Measurements from ENCODE around the gene SGSH.

SGSH gene

GRCh38 chr17:80227156-80227555, 7.0 kb upstream of the SGSH start:
- DNase-seq (ENCODE audit: low read depth): no peak

DNA sequence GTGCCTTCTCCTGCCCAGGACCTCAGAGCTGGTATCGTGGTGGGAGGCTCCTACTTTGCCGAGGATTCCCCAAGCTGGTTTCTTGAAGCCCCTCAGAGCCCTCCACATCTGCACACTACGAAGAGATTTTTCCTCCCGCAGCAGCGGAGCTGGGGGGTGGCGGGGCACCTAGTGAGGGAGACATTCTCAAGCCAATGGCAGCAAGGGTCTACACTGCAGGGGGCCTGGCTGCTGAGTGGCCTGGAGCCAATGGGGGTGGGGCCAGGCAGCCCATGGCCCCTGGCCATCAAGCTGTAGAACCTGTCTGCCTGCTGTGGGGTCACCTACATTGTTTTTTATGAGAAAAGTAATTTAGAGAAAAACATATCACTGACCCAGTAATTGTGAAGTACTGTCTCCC, 5.1 kb upstream of the SGSH start:
- no peak for DNase-seq (ENCODE audit: low read depth)

DNA sequence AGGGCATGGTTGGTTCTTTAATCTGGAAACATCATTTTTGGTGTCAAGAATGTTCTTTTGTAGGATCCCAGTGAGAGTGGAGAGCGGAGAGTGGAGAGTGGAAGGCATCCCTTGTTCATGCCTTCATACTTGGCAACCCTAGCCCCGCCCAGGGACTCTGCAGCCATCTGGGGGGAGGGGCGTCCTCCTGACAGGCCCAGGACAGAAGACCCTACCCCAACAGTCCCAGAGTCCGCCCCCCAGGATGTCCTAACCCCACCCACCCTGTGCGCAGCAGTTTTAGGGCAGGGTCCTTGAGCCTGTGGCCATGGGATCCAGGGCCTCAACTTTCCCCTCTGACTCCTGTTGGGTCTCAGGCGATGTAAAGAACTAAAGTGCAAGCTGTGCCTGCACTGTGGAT, 4.5 kb upstream of the SGSH start:
- no peak for DNase-seq (ENCODE audit: low read depth)

DNA sequence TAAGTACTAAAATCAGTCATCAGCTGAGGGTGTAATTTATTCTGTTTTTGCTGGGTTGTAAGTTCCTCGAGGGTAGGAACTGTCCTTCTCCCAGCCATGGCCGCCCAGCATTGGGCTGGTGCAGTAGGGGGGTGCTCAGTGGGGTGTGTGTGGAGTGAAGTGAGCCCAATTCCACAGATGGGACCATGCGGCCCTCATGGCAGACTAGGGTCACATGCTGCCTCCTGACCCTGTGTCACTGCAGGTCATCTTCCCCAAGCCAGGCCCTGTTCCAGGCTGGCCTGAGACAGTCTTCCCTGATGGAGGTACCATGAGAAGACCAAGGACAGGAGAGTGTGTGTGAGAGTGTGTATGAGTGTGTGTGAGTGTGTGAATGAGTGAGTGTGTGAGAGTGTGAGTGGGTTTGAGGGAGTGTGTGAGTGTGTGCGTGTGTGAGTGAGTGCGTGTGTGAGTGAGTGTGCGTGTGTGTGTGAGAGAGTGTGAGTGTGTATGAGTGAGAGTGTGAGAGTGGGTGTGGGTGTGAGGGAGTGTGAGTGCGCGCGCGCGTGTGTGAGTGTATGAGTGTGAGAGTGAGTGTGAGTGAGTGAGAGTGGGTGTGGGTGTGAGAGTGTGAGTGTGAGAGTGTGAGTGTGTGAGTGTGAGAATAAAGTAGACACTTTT, 3.8 kb upstream of the SGSH start:
- DNase-seq (ENCODE audit: low read depth): no peak

GRCh38 chr17:80223142-80223815, 3.1 kb upstream of the SGSH start:
- DNase-seq (ENCODE audit: low read depth): no peak

DNA sequence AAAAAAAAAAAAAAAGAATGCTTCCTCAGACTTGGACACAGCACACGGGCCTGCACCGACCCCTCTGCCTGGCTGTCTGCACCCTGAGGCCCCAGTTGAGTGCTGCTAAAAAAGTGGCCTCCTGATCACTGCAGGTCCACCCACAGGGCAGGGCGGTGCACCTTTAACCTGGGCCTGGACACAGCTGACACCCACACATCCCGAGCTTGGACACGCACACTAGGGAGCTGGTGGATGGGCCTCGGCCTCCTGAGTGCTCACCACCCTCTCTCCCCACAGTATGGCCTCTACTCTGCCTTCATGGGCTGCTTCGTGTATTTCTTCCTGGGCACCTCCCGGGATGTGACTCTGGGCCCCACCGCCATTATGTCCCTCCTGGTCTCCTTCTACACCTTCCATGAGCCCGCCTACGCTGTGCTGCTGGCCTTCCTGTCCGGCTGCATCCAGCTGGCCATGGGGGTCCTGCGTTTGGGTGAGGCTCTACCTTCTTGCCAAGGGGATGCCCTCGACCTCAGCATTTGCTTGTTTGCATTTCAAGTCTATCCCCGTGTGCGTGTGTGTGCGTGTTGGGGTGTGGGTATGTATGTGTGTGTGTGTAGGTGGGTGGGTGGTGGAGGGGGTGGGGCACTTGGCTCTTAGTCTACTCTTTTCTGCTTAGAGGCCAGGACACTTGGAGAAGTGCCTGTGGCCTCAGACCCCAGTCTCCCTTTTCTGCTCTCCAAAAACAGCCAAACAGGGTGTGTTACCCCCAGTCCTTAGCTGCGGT, 2.4 kb upstream of the SGSH start:
- no peak for DNase-seq (ENCODE audit: low read depth)

GRCh38 chr17:80221351-80222105, 1.4 kb upstream of the SGSH start:
- DNase-seq (ENCODE audit: low read depth): no peak

DNA sequence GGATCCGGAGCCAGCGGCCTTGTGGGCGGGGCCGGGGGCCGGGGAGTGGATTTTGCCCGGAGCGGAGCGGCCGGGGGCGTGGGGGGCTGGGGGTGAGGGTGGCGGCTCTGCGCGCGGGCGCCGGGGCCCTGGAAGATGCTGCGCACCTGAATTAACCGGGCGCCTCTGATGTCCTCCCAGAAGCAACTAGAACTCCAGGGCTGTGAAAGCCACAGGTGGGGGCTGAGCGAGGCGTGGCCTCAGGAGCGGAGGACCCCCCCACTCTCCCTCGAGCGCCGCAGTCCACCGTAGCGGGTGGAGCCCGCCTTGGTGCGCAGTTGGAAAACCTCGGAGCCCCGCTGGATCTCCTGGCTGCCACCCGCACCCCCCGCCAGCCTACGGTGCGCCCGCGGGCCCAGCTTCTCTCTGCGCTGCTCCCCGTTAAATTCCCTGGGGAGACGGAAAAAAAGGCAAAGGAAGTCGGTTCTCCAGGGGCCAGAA, 643 bp upstream of the SGSH start:
- DNase-seq (ENCODE audit: low read depth): no peak

DNA sequence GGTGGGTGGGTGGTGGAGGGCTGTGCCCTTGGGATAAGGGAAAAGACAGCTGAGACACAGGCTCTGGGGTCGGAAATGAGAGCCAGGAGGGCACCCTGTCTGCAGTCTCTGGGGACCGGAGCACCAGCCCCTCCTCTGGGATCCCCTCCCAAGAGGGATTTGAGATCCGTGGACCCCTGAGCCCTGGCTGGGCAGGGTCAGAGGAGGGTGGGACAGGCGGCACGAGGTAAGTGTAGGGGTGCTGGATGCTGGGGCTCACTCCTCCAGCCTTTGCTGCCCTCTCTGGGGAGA, 425 bp downstream of the SGSH start:
- no peak for DNase-seq (ENCODE audit: low read depth)

DNA sequence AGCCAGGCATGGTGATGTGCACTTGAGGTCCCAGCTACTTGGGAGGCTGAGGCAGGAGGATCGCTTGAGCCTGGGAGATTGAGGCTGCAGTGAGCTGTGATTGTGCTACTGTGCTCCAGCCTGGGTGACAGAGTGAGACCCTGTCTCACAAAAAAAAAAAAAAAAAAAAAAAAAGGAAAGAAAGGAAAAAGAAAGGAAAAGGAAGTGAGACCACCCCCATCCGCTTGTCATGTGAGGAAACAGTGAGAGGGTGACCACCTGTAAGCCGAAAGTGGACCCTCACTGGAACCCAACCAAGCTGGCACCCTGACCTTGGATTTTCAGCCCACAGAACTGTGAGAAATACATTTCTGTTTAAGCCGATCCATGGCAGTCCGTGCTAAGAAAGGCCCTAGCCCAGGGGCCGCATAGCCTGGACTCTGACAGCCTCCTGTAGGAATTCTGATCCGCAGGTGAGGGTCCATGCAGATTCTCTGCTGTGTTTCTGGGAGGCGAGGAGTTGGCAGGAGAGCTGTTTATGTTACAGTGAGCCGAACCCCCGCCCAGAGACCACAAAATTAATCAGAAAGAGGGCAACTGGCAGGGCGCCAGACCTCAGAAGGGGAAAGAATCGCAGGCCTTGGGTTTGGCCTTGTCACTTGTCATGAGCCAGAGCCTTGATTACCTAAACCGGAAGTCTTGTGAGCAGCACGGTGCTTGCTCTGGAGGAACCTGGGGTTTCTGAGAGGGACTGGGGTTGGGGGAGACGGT, 945 bp downstream of the SGSH start:
- DNase-seq (ENCODE audit: low read depth): peak; percentile 94

GRCh38 chr17:80218391-80218790, 1.7 kb downstream of the SGSH start:
- DNase-seq (ENCODE audit: low read depth): no peak

DNA sequence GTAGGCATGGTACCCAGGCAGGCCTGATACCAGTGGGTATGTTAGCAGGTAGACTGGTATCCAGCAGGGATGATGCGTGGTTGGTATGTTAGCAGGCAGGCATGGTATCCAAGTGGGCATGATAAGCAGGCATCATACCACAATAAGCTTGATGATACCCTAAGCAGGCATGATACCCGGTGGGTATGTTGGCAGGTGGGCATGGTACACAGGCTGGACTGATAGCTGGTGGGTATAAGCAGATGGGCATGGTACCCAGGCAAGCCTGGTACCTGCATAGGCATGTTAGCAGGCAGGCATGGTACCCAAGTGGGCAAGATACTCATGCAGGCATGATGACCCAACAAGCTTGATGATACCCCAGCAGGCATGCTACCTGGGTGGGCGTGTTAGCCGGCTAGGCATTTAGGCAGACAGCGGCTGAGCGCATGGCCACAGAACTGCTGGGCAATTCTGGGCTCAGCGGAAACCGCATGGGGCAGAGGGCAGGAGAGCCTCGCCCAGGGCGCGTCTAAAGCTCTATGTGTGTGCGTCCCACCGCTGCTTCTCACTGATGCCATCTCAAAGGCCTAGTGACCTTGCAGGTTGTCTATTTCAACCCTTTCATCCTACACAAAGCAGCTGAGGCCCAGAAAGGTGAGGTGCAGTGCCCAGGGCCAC, 2.3 kb downstream of the SGSH start:
- no peak for DNase-seq (ENCODE audit: low read depth)

DNA sequence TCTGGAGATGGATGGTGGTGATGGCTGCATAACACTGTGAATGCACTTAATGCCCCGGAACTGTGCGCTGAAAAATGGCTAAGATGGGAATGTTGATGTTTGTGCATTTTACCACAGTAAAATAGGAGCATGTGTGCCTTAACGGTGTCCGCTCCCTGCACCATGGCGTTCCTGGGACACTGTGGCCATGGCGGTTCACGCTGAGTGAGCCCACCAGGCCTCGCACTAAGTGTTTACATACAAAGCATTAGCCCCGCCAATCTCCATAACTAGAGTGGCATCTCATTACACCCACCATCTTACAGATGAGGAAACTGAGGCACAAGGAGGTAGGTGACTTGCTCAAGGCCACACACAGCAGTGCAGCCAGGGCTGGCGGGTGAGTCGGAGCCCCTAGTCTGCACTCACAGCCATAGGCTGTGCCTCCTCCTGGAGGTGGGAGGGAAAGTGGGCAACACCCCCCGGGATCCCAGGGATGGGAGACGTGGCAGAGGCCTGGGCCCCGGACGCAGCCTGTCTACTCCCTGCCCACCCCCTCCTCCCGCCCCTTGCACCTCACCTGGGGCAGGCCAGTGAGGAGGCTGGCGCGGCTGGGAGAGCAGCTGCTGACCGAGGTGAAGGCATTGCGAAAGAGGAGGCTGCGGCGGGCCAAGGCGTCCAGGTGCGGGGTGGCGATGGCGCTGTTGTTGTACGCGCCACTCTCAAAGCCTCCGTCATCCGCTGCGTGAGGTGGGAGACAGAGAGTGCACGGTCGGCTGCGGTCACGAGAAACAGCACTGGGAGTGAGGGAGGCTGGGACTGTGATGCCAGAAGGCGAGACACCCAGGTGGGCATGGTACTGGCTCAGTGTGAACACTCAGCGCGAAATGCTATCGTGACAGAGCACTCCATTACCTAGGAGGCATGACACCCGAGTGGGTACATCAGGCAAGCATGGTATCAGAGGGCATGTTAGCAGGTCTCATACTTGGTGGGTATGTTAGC, 3.4 kb downstream of the SGSH start:
- DNase-seq (ENCODE audit: low read depth): no peak

- DNase-seq (ENCODE audit: low read depth): no peak
Observed at GRCh38 chr17:80214878-80215210, 5.3 kb downstream of the SGSH start.

GRCh38 chr17:80214012-80214877, 5.9 kb downstream of the SGSH start:
- DNase-seq (ENCODE audit: low read depth): no peak

DNA sequence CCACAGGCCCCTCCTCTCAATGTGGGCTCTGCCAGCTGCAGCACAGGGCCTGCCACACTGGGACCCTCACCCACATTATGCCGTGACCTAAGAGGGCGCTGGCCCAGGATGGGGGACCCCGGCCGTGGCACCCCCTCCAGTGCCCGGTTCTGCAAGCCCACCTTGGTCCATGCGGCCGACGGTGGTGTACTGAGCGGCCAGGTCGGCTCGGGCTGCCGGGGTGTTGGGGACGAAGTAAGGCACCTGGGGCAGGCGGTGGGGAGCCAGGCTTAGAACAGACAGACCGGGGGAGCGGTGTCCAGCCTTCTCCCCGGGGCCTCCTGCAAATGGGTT, 6.5 kb downstream of the SGSH start:
- no peak for DNase-seq (ENCODE audit: low read depth)

GRCh38 chr17:80212962-80213642, 7.0 kb downstream of the SGSH start:
- no peak for DNase-seq (ENCODE audit: low read depth)

DNA sequence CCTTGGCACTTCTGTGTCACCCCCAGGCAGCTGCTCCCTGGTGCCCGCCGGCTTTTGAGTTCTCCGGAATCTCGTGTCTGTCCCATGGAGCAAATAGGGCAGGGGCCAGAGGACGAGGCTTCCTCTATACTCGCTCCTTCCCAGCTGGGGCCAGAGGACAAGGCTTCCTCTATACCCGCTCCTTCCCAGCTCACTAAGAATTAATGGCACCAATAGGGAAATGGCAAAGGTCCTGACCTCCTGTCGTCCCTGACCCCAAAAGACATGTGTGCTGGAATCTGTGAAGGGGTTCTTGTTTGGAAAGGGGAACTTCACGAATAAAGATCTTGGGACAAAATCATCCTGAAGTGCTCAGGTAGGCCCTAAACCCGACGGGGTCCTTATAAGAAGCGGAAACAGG, 7.6 kb downstream of the SGSH start:
- DNase-seq (ENCODE audit: low read depth): no peak

DNA sequence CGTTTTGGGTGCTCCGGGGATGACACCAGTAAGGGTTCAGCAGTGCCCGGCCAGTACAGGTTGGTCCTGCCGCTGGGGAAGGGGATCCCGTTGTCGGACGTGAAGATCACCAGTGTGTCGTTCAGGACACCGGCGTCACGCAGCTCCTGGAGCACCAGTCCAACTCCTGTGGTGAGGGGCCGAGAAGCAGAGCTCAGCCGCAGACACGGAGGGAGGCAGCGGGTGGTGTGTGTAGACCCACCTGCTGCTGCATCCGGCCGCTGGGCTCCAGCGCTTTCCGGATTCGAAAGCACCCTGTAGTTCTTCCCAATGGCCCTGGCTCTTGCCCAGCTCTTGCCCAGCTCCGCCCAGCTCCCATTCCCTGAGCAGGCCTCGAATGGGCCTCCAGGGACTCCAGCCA, 8.0 kb downstream of the SGSH start:
- no peak for DNase-seq (ENCODE audit: low read depth)
